Activated CD4-positive, alpha-beta T cell treated with anti-CD3 and anti-CD28 coated beads for 48 hours (primary cell): ENCODE measurements around the gene MRPL49.
"Not testable (repeated sequence)": the region's sequence is repeated elsewhere in the genome, so short reads cannot be mapped to it uniquely, and the experiment has no call there.

Experiments used
- DNase-seq: peaks from one replicate; pipeline ENCODE4 v3.0.0-alpha.2; 2020

MRPL49 gene

GRCh38 chr11:65172600-65172999, 50.5 kb downstream of the MRPL49 start:
- no peak for DNase-seq

- DNase-seq = not testable (repeated sequence)
These were observed 52.5 kb downstream of the MRPL49 start for GRCh38 chr11:65174571-65175010.
